Measurements from ENCODE around the gene CDC42BPA. TPM values are rescaled to one million over a fixed set of nuclear protein-coding genes. Genes with fewer than 3 reads are reported as not detected.

CDC42BPA gene
- total RNA-seq, 2 experiments from 2014 or later: 1.8 to 2.1 TPM

DNA sequence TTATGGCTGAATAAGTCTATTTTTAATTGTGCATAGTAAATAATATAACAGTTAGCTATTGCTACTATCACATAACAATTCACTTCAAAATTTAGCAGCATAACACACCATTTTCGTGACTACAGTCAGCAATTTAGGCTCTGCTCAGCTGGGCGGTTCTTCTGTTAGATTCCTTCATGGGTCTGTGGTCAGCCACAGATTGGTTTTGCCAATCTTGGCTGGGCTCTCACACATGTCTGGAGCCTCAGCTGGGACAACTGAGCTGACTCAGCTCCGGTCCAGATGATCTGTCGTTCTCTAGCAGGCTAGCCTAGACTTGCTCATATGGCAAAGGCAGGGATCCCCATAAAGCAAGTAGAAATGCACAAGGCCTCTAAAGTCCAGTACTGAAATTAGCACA, 15.1 kb upstream of the CDC42BPA start:
- no peaks in the 10 kb centered on the region for H3K4me1 Mint-ChIP-seq (ENCODE audit: low read depth)

GRCh38 chr1:227330279-227331076, 12.2 kb upstream of the CDC42BPA start:
- intact Hi-C loops (cut with micrococcal nuclease): no loop called here
- H3K27ac Mint-ChIP-seq: no peak overlapping the region
- ATAC-seq (no peak), DNase-seq (no peak)
- ChIA-PET CTCF (no interaction called here), POLR2A (interaction anchor here (0.7 kb wide), 1 partner anchor 682 kb away, joined by 3 read pairs; no protein-coding TSS in a partner anchor)
- H3K36me3 Mint-ChIP-seq (ENCODE audit: low read depth): no peaks in the 10 kb centered on the region
- H3K4me3 Mint-ChIP-seq: no peak overlapping the region
- no peaks in the 10 kb centered on the region for H3K4me1 Mint-ChIP-seq (ENCODE audit: low read depth)
- TF ChIP-seq, protein P1, sequence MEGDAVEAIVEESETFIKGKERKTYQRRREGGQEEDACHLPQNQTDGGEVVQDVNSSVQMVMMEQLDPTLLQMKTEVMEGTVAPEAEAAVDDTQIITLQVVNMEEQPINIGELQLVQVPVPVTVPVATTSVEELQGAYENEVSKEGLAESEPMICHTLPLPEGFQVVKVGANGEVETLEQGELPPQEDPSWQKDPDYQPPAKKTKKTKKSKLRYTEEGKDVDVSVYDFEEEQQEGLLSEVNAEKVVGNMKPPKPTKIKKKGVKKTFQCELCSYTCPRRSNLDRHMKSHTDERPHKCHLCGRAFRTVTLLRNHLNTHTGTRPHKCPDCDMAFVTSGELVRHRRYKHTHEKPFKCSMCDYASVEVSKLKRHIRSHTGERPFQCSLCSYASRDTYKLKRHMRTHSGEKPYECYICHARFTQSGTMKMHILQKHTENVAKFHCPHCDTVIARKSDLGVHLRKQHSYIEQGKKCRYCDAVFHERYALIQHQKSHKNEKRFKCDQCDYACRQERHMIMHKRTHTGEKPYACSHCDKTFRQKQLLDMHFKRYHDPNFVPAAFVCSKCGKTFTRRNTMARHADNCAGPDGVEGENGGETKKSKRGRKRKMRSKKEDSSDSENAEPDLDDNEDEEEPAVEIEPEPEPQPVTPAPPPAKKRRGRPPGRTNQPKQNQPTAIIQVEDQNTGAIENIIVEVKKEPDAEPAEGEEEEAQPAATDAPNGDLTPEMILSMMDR (IDR thresholded peaks at IDR 0.05): no peak
- peaks cover 11% of the 10 kb centered on the region for H3K27me3 Mint-ChIP-seq
- peaks cover 9% of the 10 kb centered on the region for H3K9me3 Mint-ChIP-seq

More for the DNA sequence above, 15.1 kb upstream of the CDC42BPA start:
- no peak for DNase-seq
- Mint-ChIP-seq H3K4me3 (no peak overlapping the region), H3K27ac (no peak overlapping the region), H3K9me3 (peaks cover 9% of the 10 kb centered on the region), H3K36me3 (ENCODE audit: low read depth) (no peaks in the 10 kb centered on the region), H3K27me3 (peaks cover 13% of the 10 kb centered on the region)
- intact Hi-C loops (cut with micrococcal nuclease): no loop called here
- ChIA-PET POLR2A (no interaction called here), CTCF (no interaction called here)
- TF ChIP-seq, protein P1 (IDR thresholded peaks at IDR 0.05): no peak
- ATAC-seq: no peak

- intact Hi-C loops (cut with micrococcal nuclease): no loop called here
- TF ChIP-seq, protein P1 (IDR thresholded peaks at IDR 0.05): no peak
- ChIA-PET POLR2A (interaction anchor here (0.7 kb wide), 1 partner anchor 112 kb away, joined by 3 read pairs; no protein-coding TSS in a partner anchor), CTCF (no interaction called here)
- H3K27ac Mint-ChIP-seq: no peak overlapping the region
- H3K9me3 Mint-ChIP-seq: peaks cover 7% of the 10 kb centered on the region
- no peaks in the 10 kb centered on the region for H3K36me3 Mint-ChIP-seq (ENCODE audit: low read depth)
- no peak for DNase-seq
- no peak for ATAC-seq
- H3K27me3 Mint-ChIP-seq: peaks cover 9% of the 10 kb centered on the region
- no peaks in the 10 kb centered on the region for H3K4me1 Mint-ChIP-seq (ENCODE audit: low read depth)
- H3K4me3 Mint-ChIP-seq: no peak overlapping the region
These were observed 10.2 kb upstream of the CDC42BPA start for GRCh38 chr1:227328405-227329019.

DNA sequence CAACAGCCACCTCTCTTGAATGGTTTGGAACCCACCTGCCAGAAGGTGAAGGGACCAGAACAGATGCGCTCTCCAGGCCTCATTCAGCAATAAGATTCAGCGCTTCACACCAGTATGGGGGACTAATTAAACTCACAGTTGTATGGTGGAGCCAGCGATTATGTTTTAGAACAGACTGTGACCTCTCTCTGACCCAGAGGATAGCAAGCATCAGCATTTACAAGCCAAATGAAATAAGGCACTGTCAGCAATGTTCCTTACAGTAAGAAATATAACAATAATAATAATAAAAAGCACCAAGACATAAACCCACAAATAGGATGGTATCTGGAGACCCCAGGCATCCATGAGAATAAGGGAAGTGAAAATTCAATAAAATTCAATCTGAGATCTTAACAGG, 6.9 kb upstream of the CDC42BPA start:
- no peaks in the 10 kb centered on the region for H3K9me3 Mint-ChIP-seq
- intact Hi-C loops (cut with micrococcal nuclease): no loop called here
- ChIA-PET POLR2A (no interaction called here), CTCF (no interaction called here)
- ATAC-seq: no peak
- TF ChIP-seq, protein P1 (IDR thresholded peaks at IDR 0.05): no peak
- H3K4me3 Mint-ChIP-seq: no peak overlapping the region
- H3K4me1 Mint-ChIP-seq (ENCODE audit: low read depth): no peaks in the 10 kb centered on the region
- no peak for DNase-seq
- peaks cover 16% of the 10 kb centered on the region for H3K27me3 Mint-ChIP-seq
- no peaks in the 10 kb centered on the region for H3K36me3 Mint-ChIP-seq (ENCODE audit: low read depth)
- no peak overlapping the region for H3K27ac Mint-ChIP-seq

GRCh38 chr1:227323967-227324268, 5.6 kb upstream of the CDC42BPA start:
- Mint-ChIP-seq H3K9me3 (no peaks in the 10 kb centered on the region), H3K27ac (no peak overlapping the region), H3K36me3 (ENCODE audit: low read depth) (no peaks in the 10 kb centered on the region), H3K4me3 (no peak overlapping the region), H3K4me1 (ENCODE audit: low read depth) (no peaks in the 10 kb centered on the region), H3K27me3 (peaks cover 26% of the 10 kb centered on the region)
- CTCF ChIA-PET: no interaction called here
- DNase-seq: no peak
- POLR2A ChIA-PET: no interaction called here
- intact Hi-C loops (cut with micrococcal nuclease): no loop called here
- TF ChIP-seq, protein P1 (IDR thresholded peaks at IDR 0.05): no peak
- ATAC-seq: no peak

All from activated CD8-positive, alpha-beta T cell treated with anti-CD3 and anti-CD28 coated beads for 36 hours (primary cell).